GM21619 (cell line): ENCODE measurements around the gene RBM17.
"Not testable (repeated sequence)": the region's sequence is repeated elsewhere in the genome, so short reads cannot be mapped to it uniquely, and the experiment has no call there.

Source experiments
- ATAC-seq: cut with Tn5 transposase; IDR thresholded peaks from one replicate; pipeline ENCODE4 v1.9.1; 2021; ENCODE audit not compliant: unreplicated experiment

Gene RBM17

DNA sequence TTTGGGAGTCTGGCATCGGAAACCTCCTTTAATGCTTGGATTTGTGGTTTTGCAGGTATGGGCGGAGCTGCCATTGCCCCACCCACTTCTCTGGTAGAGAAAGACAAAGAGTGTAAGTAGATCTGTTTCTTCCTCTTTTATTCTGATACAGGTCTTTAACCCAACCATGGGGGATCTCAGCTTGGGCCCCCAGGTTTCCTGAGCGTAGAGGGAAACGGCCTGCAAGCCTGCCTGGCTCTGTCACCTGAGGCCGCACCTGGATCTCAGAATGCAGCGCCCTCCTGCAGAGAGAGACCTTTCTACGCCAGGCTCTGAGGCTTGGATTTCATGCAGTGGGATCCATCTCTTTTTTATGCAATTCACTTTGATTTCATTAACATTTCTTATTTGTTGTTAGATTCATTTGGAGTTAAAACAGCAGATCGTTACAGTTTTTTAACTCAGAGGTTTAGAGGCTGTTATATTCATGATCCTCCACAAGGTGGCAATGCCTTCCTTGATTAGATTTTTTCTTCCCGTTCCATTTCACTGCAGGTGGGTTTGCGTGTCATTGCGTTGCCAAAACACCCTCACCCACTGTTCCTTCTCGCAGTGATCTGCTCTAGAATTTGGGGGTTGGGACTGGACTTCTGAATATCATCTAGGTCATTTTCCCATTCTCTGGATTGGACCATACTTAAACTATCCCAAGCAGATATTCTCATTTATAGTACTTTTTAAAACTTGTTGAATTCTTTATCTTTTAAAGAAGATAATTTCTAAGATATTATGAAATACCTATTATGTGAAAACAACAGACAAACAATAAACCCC lies 20.0 kb downstream of the RBM17 start:
- ATAC-seq, result no peak

DNA sequence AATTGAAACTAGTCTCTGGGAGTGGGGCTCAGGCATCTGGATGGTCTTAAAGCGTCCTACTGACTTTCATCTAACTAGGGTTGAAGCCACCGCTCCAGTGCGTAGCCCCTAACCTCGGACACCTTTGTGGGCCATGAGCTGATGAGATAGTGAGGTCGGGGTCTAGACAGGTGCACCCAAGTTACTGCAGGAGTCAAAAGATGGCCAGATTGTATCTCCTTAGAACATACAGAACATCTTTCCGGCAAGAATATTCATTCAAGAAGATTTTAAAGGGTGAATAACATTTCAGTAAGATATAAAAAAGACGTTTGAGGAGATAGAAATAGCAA lies 20.6 kb downstream of the RBM17 start:
- ATAC-seq, result no peak

DNA sequence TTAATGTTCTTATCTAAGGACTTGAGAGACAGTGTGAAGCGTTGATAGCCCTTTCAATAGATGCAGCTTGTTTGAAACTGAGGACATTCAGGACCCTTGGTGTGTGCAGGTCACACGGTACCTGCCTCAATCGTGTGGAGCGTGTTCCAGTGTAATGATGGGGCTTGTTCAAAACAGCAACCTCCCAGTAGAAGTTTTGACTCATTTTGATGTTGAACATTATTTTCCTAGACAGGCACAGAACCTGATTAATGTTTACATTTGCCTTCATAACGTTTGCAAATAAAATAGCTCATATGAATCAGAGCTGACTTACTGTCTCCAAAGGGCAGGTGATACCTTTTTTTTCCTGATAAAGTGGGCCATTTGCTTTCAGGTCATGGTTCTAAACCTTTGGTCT lies 21.3 kb downstream of the RBM17 start:
- ATAC-seq, result no peak

DNA sequence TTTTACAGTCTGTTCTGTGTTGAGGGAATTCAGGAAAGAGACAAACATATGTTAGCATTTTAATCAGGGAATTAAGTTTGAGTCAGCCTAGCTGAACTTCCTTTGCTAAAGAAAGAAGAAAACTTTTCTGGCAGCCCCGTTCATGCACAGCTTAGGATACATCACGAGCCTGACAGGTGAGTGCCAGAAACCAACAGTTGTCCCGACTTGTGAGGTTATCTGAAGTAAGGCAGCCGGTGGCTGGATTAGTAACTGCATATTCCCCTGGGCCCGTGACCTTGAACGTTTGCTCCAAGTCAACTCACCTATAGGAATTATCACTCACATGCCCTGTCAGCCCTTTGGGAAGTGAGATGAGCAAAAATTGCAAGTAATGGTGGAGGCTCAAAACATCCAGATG lies 24.1 kb downstream of the RBM17 start:
- ATAC-seq, result no peak

DNA sequence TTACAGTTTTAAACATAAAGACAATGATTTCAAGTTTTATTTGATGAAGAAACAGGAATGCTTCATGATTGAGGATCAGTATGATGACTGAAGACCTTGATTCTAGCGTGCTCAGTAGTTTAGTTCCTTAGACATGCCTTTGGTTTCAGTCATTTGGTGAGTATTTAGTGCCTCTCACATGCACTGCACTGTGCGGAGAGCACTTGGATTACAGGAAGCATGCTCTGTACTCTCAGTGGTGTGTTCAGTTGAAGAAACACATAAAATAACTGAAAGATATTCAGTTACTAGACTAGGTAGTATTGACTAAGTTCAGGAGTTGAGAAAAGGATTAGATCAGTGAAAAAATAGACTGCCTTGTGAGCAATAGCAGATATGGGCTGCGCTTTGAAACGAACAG lies 25.5 kb downstream of the RBM17 start:
- ATAC-seq, result peak; percentile 42

DNA sequence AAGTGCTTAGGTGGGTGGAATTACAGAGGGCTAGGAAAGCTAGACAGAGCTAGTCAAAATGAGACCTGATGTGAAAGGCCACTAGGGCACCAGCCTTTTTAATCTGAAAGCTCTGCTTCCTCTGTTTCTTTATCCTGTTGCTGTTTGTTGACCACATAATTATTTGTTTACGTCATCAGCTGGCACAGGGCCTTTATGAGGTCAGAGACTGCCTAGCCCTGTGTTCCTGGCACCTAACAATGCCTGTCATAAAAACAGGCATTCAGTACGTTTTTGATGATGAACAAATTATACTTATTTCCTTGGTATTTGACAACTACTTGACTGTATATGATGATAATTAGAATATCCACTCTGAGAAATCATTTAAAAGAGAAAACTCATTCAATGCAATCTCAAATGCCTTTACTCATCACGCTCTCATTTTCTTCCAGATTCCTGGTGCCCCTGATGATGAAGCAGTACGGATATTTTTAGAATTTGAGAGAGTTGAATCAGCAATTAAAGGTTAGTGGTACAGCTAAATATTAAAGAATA lies 26.0 kb downstream of the RBM17 start:
- ATAC-seq, result peak; percentile 35

DNA sequence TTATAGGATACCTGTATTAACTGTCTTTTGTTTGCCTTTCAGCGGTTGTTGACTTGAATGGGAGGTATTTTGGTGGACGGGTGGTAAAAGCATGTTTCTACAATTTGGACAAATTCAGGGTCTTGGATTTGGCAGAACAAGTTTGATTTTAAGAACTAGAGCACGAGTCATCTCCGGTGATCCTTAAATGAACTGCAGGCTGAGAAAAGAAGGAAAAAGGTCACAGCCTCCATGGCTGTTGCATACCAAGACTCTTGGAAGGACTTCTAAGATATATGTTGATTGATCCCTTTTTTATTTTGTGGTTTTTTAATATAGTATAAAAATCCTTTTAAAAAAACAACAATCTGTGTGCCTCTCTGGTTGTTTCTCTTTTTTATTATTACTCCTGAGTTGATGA lies 26.6 kb downstream of the RBM17 start:
- no peak for ATAC-seq

DNA sequence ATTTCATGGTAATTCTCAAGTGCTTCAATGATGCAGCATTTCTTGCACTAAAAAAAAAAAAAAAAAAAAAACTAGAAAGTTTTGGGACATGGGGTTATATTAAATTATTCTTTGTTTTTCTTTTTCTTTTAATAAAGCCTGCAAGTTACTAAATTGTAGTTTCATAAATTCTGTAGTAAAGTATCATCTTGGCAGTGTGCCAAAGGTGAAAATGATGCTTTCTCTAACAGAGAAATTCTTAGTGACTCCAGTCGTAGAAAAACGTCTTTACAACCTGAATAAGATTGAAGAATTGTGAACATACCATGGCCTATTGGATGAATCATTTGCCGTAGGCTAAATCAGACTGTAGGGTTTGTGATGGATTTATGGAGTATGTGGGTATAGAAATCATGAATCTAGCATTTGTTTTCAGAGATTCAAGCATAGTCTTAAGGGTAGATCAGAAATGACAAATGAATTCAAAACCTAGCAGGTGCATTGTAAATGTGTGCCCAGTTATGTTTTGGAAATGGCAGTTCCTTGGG lies 27.1 kb downstream of the RBM17 start:
- no peak for ATAC-seq

DNA sequence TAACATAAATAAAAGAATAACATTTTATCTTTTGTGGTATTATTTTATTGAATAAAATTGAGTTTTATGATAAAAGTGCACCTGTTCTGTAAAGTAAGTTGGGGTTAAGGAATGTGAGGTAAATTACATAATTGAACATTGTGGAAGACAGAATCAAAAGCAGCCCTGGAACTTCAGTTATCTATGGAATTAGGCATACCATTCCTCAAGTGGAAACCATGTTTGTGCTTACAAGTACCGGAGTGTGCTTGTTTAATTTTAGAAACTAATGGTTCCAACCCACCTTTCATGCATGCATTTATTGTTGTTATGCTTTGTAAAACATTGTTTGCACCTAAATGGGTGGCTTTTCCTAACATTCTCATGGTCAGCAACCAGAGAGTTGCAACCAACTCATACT lies 28.0 kb downstream of the RBM17 start:
- ATAC-seq, result no peak

DNA sequence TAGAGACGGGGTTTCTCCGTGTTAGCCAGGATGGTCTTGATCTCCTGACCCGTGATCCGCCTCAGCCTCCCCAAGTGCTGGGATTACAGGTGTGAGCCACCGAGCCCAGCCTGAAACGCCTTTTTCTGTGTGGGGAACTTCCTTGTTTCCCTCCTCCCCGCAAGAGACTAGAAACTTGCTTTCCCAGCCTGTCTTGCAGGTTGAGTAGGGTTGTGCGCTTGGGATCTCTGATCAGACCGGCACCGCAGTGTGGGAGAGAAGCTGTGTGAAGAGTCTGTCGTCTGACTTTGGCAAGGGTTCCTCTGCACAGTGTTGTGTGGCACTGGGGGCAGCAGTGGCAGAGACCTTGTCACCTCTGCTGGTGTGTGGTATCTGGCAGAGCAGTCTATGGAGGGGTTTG lies 28.9 kb downstream of the RBM17 start:
- no peak for ATAC-seq

DNA sequence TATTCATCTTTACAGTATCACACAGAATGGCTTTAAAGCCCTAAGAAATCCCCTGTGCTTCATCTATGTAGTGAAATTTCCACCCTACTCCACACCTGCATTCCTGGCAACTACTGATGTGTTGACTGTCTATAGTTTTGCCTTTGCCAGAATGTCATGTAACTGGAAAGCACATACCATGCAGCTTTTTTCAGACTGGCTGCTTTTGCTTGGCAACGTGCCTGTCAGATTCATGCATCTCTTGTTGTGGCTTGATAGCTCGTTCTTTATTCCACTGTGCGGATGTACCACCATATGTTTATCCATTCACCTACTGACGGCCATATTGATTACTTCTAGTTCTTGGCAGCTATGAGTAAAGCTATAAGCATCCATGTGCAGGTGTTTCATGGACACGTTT lies 30.6 kb downstream of the RBM17 start:
- ATAC-seq, result no peak

DNA sequence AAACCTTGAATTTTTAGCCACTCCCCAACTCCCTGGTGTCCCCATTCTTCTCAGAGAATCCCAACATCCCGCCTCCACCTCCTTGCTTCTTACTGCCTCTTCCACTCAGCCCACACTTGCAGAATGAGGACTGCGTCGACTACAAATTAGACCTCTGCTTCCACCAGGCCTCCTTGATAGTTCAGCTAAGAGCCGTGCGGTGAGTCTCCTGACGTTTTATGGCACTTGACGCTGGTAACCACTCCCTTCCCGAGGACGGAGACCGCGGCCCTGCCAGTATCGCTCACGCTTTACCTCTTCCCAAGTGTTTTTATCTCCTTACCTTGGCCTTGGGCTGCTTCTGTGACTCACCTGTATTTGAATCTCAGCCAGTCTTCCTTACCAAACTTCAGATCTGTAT lies 31.1 kb downstream of the RBM17 start:
- ATAC-seq, result no peak

DNA sequence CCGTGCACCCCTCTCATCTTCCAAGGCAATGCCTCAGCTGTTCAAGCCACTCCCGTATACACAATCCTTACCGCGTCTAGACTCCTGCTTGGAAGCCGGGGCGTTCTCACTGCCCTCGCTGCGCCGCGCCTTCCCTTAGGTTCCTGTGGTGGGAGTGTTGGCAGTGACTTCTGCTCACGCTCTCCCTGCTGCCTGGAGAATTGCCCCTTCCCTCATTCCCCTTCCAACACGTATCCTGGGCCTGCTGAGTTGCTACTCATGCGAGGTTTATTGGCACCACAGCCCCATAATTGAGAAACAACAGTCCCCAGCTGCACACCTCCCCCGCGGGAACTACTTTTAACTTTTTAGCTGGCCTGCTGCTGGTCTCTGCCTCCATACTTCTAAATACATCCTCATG lies 31.9 kb downstream of the RBM17 start:
- ATAC-seq, result no peak

DNA sequence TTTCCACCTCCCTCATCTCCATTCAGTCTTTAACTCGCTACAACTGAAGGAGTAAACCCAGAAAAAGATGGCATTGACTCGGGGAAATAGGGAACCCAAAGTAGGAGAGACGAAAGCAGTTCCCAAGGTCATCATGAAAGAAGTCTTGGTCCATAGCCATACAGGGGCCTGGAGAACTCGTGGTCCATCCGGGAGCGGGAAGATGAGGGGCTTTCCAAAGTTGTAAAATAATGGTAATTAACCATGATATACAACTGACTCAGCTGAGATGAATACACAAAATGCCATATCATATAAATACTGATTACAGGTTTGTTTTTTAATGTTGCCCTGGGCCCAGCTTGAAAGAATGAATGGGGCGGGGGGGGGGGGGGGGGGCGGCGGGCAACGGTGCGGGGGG lies 32.3 kb downstream of the RBM17 start:
- ATAC-seq, result no peak

DNA sequence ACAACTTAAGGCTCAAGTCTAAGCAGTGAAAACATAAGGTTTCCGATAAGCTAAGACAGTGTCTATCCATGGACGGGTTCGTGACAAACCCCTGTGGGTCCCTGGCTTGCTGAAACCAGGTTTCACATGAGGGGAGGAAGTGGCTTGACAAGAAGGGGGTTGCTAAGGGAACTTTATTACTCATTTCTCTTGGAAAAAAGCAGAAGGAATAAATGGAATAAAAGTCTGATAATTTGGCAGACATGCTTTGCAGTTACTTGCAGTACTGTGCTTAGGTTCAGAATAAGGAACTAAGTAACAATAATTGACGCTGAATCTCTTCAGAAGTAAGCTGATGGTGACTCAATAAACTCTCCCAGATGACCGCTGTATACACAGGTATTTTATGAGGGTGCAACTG lies 34.7 kb downstream of the RBM17 start:
- no peak for ATAC-seq

DNA sequence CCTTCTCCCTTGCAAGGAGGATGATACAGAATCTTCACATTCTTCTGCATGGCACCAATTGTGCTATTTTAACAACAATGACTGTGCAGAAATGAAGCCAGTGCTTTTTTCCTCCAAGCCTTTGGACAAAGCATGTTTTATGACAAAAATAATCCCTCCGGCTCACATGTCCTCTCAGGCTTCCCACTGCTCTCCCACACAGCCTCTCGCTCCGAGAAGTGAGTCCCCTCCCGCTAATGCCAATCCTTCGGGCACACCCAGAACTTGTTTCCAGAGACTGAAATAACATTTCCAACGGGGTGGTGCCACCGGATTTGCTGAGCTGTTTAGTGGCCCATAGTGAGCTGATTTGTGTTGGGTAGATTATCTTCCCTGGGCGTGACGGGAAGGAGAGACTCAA lies 35.8 kb downstream of the RBM17 start:
- no peak for ATAC-seq

DNA sequence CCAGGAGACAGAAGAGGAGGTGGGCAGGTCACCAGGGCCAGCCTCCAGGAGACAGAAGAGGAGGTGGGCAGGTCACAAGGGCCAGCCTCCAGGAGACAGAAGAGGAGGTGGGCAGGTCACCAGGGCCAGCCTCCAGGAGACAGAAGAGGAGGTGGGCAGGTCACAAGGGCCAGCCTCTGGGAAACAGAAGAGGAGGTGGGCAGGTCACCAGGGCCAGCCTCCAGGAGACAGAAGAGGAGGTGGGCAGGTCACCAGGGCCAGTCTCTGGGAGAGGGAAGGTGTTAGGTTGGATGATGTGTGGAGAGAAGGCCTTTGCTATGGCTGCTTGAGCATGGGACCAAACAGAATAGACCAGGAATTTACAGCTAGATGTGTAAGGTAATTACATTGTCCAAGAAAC lies 38.6 kb downstream of the RBM17 start:
- not testable (repeated sequence) for ATAC-seq

DNA sequence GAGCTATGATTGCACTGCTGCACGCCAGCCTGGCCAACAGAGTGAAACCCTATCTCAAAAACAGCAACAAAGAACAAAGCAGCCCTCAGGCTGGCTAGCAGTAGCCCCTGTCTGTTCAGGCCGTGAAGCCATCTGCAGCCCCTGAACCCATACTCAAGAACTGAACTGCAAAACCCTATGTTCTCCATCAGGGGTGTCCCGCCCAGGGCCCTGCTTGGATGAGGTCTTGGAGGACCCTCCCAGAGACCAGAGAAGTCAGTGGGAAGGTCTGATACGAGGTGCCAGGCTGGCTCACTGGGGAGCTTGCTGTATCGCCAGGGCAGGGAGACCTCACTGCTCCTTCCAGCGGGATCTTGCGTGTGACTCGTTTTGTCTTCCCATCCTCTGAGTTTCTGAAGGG lies 39.3 kb downstream of the RBM17 start:
- no peak for ATAC-seq

DNA sequence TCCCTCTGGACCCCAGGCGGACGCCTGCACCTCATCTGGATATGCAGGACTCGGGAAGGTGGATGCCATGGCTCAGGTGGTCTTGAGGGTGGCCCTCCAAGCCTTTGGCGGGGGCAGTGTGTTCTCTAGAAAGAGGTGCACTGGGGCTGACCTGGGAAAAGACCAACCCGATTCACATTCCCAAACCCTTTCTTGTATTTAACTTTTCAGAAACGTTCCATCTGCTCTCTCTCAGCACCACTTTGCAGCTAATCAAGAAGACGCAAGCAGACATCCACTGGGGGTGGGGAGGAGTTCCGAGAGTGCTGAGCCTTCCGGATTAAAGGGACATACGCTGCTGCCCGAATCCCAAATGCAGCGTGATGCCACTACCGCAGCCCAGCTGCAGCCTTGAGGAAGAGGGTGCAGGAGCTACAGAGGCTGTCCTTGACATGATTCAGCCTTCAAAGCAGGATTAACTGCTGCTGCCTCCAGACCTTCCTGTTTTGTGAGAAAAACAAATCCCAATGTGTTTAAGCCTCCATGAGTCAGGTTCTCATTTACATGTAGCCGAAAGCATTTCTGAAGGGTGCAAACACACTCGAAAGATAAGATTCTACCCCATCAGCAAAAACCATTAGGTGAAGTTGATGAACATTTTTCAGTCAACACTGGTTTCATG lies 39.9 kb downstream of the RBM17 start:
- ATAC-seq, result no peak

DNA sequence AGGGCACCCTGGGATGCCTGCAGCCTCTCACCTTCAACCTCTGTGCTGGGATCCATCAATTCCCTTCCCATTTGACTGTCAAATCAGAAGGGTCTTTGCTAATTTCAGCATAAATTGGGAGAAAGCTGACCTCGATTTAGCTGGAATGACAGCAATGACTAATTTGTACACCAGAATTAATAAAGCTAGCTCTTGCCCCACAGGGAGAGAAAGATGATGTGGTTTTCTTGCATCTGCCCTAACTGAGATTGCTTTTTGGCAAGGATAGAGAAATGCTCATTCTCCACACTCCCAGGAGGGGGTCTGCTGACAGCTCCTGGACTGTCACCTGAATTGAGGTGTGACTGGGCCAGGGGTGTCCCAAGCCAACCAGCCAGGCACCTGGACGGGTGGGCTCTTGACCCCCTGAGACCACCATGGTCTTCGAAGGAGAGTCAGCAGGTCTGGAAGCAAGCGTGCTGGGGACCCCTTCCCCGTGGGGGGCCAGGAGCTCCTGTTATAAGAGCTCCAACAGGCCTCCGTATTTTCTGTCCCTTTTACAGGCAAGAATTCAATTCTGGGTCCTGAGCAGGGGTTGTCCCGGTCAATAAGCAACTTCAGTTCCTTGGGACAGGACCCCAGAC lies 42.1 kb downstream of the RBM17 start:
- no peak for ATAC-seq

DNA sequence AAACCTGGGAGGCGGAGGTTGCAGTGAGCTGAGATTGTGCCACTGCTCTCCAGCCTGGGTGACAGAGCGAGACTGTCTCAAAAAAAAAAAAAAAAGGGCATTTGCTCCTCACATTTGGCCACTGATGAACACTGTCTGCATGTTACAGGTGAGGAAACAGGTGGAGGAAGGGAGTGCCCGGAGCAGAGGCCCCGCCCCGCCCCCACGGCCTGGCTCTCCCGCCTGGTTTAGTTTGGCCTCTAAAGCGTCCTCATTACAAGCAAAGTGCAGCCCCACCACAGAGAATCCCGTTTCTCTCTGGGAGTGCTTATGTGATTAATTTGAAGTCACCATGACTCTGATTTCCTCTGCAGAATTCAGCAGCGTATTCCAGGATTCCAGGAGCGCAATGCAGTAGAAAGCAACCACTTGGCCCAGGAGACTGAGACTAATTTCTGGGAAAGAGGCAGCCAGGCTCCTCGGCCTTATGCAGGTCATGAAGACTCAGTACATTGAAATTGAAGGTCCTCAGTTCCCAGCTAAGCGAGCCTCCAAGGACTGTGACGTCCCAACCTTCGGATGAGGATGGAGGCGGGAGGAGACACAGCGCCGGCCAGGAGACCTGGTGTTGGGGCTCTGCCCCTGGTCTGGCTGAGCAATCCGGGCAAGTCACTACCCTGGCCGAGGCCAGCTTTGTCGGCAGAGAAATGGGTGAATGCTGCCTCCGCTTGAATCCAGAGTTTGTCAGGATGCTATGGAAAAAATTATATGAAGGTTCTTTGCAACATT lies 44.7 kb downstream of the RBM17 start:
- ATAC-seq, result no peak
